ENCODE results near the gene LMAN1L.

DNA sequence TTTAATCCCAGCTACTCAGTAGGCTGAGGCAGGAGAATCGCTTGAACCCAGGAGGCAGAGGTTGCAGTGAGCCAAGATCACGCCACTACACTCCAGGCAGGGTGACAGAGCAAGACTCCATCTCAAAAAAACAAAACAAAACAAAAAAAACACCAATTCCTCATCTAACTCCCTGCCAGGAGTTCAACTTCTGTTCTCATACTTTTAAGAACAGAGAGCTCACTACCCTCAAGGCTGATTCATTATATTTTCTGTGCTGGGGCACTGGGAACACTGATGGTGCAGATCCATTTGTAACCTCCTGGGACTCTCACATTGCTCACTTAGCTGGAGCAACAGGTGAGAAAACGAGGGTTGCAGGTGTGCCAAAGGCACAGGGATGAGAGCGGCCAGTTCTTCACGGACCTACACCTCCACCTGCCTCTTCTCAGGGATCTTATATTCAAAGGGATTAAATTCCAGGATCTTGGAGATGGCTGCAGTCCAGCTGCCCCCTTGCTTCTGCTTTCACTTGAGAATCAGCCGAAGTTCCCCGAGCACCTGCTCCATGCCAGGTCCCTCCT lies 43.1 kb upstream of the LMAN1L start:
- TF ChIP-seq, protein P1, sequence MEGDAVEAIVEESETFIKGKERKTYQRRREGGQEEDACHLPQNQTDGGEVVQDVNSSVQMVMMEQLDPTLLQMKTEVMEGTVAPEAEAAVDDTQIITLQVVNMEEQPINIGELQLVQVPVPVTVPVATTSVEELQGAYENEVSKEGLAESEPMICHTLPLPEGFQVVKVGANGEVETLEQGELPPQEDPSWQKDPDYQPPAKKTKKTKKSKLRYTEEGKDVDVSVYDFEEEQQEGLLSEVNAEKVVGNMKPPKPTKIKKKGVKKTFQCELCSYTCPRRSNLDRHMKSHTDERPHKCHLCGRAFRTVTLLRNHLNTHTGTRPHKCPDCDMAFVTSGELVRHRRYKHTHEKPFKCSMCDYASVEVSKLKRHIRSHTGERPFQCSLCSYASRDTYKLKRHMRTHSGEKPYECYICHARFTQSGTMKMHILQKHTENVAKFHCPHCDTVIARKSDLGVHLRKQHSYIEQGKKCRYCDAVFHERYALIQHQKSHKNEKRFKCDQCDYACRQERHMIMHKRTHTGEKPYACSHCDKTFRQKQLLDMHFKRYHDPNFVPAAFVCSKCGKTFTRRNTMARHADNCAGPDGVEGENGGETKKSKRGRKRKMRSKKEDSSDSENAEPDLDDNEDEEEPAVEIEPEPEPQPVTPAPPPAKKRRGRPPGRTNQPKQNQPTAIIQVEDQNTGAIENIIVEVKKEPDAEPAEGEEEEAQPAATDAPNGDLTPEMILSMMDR (IDR thresholded peaks at IDR 0.05) = no peak
- TF ChIP-seq POLR2A (IDR thresholded peaks at IDR 0.05) = no peak
